ENCODE results near the gene KRT71.

Gene KRT71

GRCh38 chr12:52573743-52574142, 20.8 kb upstream of the KRT71 start, which contains the start of gene KRT74:
Gene KRT74, minus strand, starts transcription at chr12:52573843. Its CDS starts 66 bp downstream, at chr12:52573777.
- no peak for DNase-seq

- DNase-seq: no peak
Measured at GRCh38 chr12:52573306-52573705, 20.4 kb upstream of the KRT71 start.

GRCh38 chr12:52570511-52570910, 17.6 kb upstream of the KRT71 start:
- DNase-seq: no peak

GRCh38 chr12:52568111-52568510, 15.2 kb upstream of the KRT71 start:
- no peak for DNase-seq

- DNase-seq: no peak
Measured at GRCh38 chr12:52566847-52567291, 13.9 kb upstream of the KRT71 start.

GRCh38 chr12:52564582-52564981, 11.6 kb upstream of the KRT71 start:
- no peak for DNase-seq

GRCh38 chr12:52561880-52562449, 9.0 kb upstream of the KRT71 start:
- no peak for DNase-seq

- DNase-seq: no peak
Measured at GRCh38 chr12:52559979-52560378, 7.0 kb upstream of the KRT71 start.

- no peak for DNase-seq
Measured at GRCh38 chr12:52558781-52559445, 6.0 kb upstream of the KRT71 start.

- no peak for DNase-seq
Measured at GRCh38 chr12:52557476-52557875, 4.5 kb upstream of the KRT71 start.

GRCh38 chr12:52555577-52555976, 2.6 kb upstream of the KRT71 start:
- no peak for DNase-seq

GRCh38 chr12:52552055-52552454, 890 bp downstream of the KRT71 start:
- no peak for DNase-seq

- DNase-seq: no peak
Measured at GRCh38 chr12:52551216-52551865, 1.6 kb downstream of the KRT71 start.

- no peak for DNase-seq
Measured at GRCh38 chr12:52546126-52546525, 6.8 kb downstream of the KRT71 start.

GRCh38 chr12:52543985-52544883, 8.7 kb downstream of the KRT71 start:
- no peak for DNase-seq

- no peak for DNase-seq
Measured at GRCh38 chr12:52542785-52543318, 10.1 kb downstream of the KRT71 start.

GRCh38 chr12:52542157-52542556, 10.8 kb downstream of the KRT71 start:
- DNase-seq: no peak

GRCh38 chr12:52541709-52542108, 11.2 kb downstream of the KRT71 start:
- DNase-seq: no peak

- DNase-seq: no peak
Measured at GRCh38 chr12:52540531-52540930, 12.4 kb downstream of the KRT71 start.

GRCh38 chr12:52539821-52540173, 13.1 kb downstream of the KRT71 start:
- no peak for DNase-seq

GRCh38 chr12:52539083-52539820, 13.7 kb downstream of the KRT71 start:
- no peak for DNase-seq

- no peak for DNase-seq
Measured at GRCh38 chr12:52537101-52537500, 15.8 kb downstream of the KRT71 start.
